GM10266 (cell line): ENCODE results near the gene NCKIPSD.
A peak's percentile ranks its signal among the peaks of the same experiment; 100 is the strongest.

Experiments
- DNase-seq: peaks from one replicate; pipeline ENCODE4 v3.0.0; 2012; ENCODE audit errors: extremely low spot score
- CTCF ChIP-seq: IDR thresholded peaks from 2 replicates; pipeline ENCODE4 v1.5.1; 2012; ENCODE audit warnings: mild to moderate bottlenecking, low read depth; ENCODE audit not compliant: control insufficient read depth, insufficient read depth; ENCODE audit errors: missing control alignments

Gene NCKIPSD

GRCh38 chr3:48639944-48640606 is 45.6 kb downstream of the NCKIPSD start:
- TF ChIP-seq CTCF = no peak
- no peak for DNase-seq

DNA sequence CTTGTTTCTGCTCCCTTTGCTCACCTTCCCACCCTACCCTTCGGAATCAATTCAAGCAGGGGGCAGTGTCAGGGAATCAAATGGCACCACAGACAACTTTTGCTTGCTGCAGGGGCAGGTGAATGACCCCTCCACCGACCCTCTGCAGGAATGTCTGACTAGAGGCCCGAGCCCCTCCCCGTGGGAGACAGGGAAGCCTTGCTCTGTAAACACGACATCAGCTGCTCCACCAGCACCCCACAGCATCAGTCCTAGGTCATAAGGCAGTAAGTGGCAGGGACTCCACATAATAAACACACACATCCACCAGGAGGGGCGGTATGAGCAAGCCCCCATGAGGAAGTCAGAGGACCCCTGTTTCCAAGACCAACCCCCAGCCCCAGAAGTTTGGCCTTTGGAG is 48.4 kb downstream of the NCKIPSD start:
- DNase-seq = no peak

DNA sequence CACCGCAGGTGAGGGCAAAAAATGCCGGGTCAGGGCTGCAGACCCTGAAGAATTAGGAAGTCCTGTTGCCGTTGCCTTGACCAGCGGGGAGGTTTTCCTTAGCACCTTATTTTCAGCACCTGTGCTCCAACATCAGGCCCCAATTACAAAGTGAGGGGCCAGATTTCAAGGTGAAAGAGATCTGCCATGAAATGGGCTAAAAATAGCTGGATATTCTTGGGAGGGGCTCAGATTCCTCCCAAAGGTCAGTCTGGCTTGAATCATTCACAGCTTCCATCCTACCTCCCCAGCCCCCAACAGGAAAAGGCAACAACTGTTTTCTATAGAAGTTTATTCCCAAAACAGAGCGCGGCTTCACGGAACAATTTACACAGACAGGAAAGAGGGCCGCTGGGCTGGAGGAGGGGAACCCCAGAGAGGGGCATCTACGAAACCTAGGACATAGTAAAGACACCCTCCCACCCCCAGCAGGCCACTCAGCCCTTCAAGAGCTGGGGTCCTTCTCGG is 49.5 kb downstream of the NCKIPSD start:
- no peak for TF ChIP-seq CTCF
- no peak for DNase-seq

More for the DNA sequence above, 48.4 kb downstream of the NCKIPSD start:
- no peak for TF ChIP-seq CTCF

GRCh38 chr3:48635222-48636021 is 50.3 kb downstream of the NCKIPSD start, which contains the start of gene SLC26A6:
Gene SLC26A6 (minus strand): TSS chr3:48635461. CDS start chr3:48635393, 68 bp downstream.
- peak; percentile 77 for TF ChIP-seq CTCF
- peak; percentile 99 for DNase-seq

DNA sequence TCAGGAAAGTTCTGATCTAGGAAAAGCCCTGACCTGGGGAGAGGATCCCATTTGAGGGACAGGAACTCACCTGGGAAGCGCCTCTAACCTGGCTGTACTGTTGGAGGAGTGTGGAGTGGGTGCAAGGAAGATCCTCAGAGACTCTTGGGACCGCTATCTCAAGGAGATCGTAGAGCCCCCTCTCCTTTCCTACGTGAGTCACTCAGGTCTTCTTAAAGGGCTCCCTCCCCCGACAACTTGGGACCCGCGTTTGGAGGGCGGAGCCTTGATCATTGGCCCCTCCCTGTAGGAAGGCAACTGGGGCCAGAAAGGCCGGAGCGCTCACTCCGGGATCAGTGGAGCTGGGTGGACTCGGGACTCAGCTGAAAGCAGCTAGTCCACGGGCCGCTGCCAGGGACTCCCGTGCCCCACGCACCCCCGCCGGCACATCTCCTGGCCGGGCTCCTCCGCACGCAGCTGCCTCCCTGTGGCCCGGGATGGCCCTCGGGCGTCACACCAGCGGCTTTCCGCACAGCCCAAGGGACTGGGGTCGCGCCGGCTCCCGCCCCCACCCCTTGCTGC is 51.0 kb downstream of the NCKIPSD start:
- TF ChIP-seq CTCF = no peak
- peak; percentile 72 for DNase-seq

DNA sequence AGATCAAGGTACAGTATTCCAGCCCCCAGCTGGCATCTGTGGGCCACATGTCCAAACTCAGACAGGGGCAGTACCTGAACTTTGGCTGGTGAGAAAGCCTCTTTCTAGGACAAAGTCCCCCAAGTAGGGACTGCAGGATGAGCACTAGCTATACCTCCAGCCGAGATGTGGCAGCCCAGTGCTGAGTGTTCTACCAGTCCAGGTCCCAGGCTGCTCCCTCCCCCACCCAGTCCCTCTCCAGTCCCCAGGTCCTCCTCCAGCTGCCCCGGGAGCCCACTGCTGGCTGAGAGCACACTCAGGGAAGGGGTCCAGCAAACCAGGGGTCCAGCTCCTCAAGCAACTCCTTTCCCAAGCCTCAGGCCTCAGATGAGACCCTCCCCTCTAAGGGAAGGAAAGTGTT is 52.0 kb downstream of the NCKIPSD start:
- no peak for DNase-seq
- TF ChIP-seq CTCF = no peak
